Renal pelvis (tissue), 12 donors: ENCODE data around the gene TMEM203. TPM values are rescaled to one million over a fixed set of nuclear protein-coding genes. Genes with fewer than 3 reads are reported as not detected.

Source experiments
- DNase-seq: peaks from one replicate; pipeline ENCODE4 v3.0.0-alpha.2; 2013
- long read RNA-seq, 16 experiments: transcript quantifications; one replicate each; lab custom pipeline, GENCODE V29; 2026
- polyA plus RNA-seq, 3 donors: library from polyadenylated mRNA; unstranded; fragments of 120-200 nt; gene quantifications; one replicate each; pipeline ENCODE4 v1.2.1, GENCODE V29; 2013; ENCODE audit not compliant: insufficient read length in 3 of 3

Gene TMEM203, protein sequence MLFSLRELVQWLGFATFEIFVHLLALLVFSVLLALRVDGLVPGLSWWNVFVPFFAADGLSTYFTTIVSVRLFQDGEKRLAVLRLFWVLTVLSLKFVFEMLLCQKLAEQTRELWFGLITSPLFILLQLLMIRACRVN
- 10 to 100 TPM; 41.9 to 47.5 (median 44.7) TPM for polyA plus RNA-seq
- long read RNA-seq, donor 1, transcript TMEM203-201 (1 exons, 1,557 nt) = major isoform, 49 of 49 reads
- long read RNA-seq, donor 1, partial matches to known transcripts = 0 of 49 reads
- long read RNA-seq, donor 1, other reads (novel, unspliced or antisense) = 0 of 49 reads
- long read RNA-seq, donor 2, transcript TMEM203-201 (1 exons, 1,557 nt) = major isoform, 65 of 65 reads
- long read RNA-seq, donor 2, partial matches to known transcripts = 0 of 65 reads
- long read RNA-seq, donor 2, other reads (novel, unspliced or antisense) = 0 of 65 reads
- long read RNA-seq, donor 3, transcript TMEM203-201 (1 exons, 1,557 nt) = major isoform, 49 of 49 reads
- long read RNA-seq, donor 3, partial matches to known transcripts = 0 of 49 reads
- long read RNA-seq, donor 3, other reads (novel, unspliced or antisense) = 0 of 49 reads
- long read RNA-seq, donor 4, transcript TMEM203-201 (1 exons, 1,557 nt) = major isoform, 62 of 62 reads
- long read RNA-seq, donor 4, partial matches to known transcripts = 0 of 62 reads
- long read RNA-seq, donor 4, other reads (novel, unspliced or antisense) = 0 of 62 reads
- long read RNA-seq, donor 5, transcript TMEM203-201 (1 exons, 1,557 nt) = major isoform, 27 of 27 reads
- long read RNA-seq, donor 5, partial matches to known transcripts = 0 of 27 reads
- long read RNA-seq, donor 5, other reads (novel, unspliced or antisense) = 0 of 27 reads
- long read RNA-seq, donor 6, transcript TMEM203-201 (1 exons, 1,557 nt) = major isoform, 49 of 49 reads
- long read RNA-seq, donor 6, partial matches to known transcripts = 0 of 49 reads
- long read RNA-seq, donor 6, other reads (novel, unspliced or antisense) = 0 of 49 reads
- long read RNA-seq, donor 7, transcript TMEM203-201 (1 exons, 1,557 nt) = major isoform, 65 of 65 reads
- long read RNA-seq, donor 7, partial matches to known transcripts = 0 of 65 reads
- long read RNA-seq, donor 7, other reads (novel, unspliced or antisense) = 0 of 65 reads
- long read RNA-seq, donor 8, transcript TMEM203-201 (1 exons, 1,557 nt) = major isoform, 22 of 22 reads
- long read RNA-seq, donor 8, partial matches to known transcripts = 0 of 22 reads
- long read RNA-seq, donor 8, other reads (novel, unspliced or antisense) = 0 of 22 reads
- long read RNA-seq, donor 9, transcript TMEM203-201 (1 exons, 1,557 nt) = major isoform, 80 of 80 reads
- long read RNA-seq, donor 9, partial matches to known transcripts = 0 of 80 reads
- long read RNA-seq, donor 9, other reads (novel, unspliced or antisense) = 0 of 80 reads
- long read RNA-seq, donor 10, transcript TMEM203-201 (1 exons, 1,557 nt) = major isoform, 43 of 43 reads
- long read RNA-seq, donor 10, partial matches to known transcripts = 0 of 43 reads
- long read RNA-seq, donor 10, other reads (novel, unspliced or antisense) = 0 of 43 reads
- long read RNA-seq, donor 11, transcript TMEM203-201 (1 exons, 1,557 nt) = major isoform, 38 of 38 reads
- long read RNA-seq, donor 11, partial matches to known transcripts = 0 of 38 reads
- long read RNA-seq, donor 11, other reads (novel, unspliced or antisense) = 0 of 38 reads
- long read RNA-seq, donor 12, transcript TMEM203-201 (1 exons, 1,557 nt) = major isoform, 84 of 84 reads
- long read RNA-seq, donor 12, partial matches to known transcripts = 0 of 84 reads
- long read RNA-seq, donor 12, other reads (novel, unspliced or antisense) = 0 of 84 reads
- long read RNA-seq, donor 13, transcript TMEM203-201 (1 exons, 1,557 nt) = major isoform, 29 of 29 reads
- long read RNA-seq, donor 13, partial matches to known transcripts = 0 of 29 reads
- long read RNA-seq, donor 13, other reads (novel, unspliced or antisense) = 0 of 29 reads
- long read RNA-seq, donor 14 = 0 reads
- long read RNA-seq, donor 15, transcript TMEM203-201 (1 exons, 1,557 nt) = major isoform, 63 of 63 reads
- long read RNA-seq, donor 15, partial matches to known transcripts = 0 of 63 reads
- long read RNA-seq, donor 15, other reads (novel, unspliced or antisense) = 0 of 63 reads
- long read RNA-seq, donor 16, transcript TMEM203-201 (1 exons, 1,557 nt) = major isoform, 69 of 69 reads
- long read RNA-seq, donor 16, partial matches to known transcripts = 0 of 69 reads
- long read RNA-seq, donor 16, other reads (novel, unspliced or antisense) = 0 of 69 reads

- DNase-seq = peak; percentile 90
Observed at GRCh38 chr9:137205126-137206069, at the start of gene TMEM203, which contains the start of gene NDOR1. Gene TMEM203 (minus strand): TSS chr9:137205648. CDS start chr9:137205414, 234 bp downstream. Gene NDOR1 (plus strand): TSS chr9:137205700. CDS start chr9:137205778, 78 bp downstream.

GRCh38 chr9:137254624-137255447 lies 49.4 kb upstream of the TMEM203 start, which contains the start of gene NELFB:
Gene NELFB (plus strand): TSS chr9:137255327.
- peak; percentile 88 for DNase-seq

DNA sequence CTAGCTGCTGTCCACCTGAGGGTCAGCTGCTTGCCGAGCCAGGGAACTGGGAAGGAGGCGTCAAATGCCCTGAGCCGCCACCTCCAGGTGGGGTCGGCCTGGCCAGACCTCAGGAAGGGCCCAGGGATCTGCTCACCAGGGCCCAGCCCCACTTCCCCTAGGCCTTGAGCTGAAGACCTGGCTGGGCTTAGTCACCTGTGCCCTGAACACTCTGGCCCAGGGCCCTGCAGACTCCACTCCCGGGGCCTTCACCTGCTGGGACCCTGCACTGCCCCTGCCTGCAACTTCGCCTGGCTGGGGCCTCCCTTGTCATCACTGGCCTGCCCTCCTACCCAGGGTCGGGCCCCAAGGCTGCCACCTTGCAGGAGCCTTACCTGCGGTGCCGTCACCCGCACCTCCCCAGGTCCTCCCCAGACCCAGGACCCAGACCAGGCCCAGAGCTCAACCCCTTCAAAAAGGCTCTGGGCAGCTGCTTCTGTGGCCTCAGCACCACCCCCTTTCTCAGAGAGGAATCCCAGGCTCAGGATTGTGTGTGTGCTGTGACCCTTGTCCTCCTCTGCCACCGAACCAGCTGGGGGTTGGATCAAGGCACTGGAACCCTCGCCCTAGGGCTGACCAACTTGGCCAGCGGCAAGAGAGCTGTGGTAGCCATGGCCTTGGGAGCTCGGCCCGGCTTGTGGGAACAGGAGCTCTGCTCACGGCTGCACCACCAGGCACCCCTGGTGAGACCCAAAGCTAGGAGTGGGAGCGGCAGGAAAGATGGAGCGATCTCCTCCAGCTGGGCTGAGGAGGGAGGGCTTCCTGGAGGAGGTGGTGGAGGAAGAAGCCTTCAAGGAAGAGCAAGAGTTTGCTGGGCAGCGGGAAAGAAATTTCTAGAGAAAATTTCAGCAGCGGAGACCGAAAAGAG lies 48.5 kb upstream of the TMEM203 start:
- DNase-seq = no peak

- DNase-seq = no peak
Observed at GRCh38 chr9:137252555-137253506, 47.4 kb upstream of the TMEM203 start.

DNA sequence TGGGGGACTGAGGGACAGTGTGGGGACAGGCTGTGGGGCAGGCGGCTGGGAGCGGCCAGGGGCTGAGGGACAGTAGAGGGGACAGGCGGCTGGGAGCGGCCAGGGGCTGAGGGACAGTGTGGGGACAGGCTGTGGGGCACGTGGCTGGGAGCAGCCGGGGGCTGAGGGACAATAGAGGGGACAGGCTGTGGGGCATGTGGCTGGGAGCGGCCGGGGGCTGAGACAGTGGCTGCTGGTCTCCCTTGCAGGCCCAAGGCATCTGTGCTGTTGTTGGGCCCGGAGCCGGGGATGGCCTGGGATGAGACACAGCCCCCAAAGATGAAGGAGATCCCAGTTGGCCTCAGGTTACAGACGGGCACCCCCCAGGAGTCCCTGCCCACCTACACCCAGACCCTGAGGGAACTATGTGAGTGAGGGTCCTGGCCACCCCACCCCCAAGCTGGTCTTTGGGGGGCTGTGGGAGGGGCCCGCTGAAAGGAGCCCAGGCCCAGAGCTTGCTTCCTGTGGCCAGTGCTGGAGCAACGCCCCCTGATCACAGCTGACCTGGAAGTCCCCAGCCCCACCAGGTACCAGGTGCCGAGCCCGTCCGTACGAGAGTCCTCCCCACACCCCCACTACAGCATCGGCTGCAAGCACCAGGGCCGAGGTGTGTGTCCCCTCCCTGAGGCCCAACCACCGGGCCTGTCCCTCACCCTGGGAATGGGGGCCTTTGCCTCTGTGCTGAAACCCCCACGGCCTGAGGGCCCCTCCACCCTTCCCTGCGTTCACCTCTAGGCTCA lies 46.2 kb upstream of the TMEM203 start:
- no peak for DNase-seq

DNA sequence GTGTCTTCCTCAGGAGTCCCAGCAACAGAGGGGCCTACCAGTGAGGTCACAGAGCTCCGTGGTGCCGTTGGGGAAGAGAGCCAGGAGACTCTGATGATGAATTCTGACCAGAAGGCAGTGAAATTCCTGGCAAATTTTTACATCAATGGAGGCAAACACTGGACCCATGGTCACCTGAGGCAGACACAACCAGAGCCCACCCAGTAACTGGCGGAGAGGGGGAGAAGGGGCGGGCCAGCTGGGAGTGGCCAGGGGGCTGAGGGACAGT lies 45.7 kb upstream of the TMEM203 start, which contains the start of gene STPG3:
STPG3 (plus strand) TSS at position 93 of the 268 bp plus-strand sequence; CDS start at position 94, 1 bp downstream.
- DNase-seq = no peak

- DNase-seq = no peak
Observed at GRCh38 chr9:137250329-137251193, 45.1 kb upstream of the TMEM203 start.

GRCh38 chr9:137247916-137248175 lies 42.4 kb upstream of the TMEM203 start:
- DNase-seq = no peak

- DNase-seq = no peak
Observed at GRCh38 chr9:137247135-137247915, 41.9 kb upstream of the TMEM203 start.

- DNase-seq = no peak
Observed at GRCh38 chr9:137245450-137246421, 40.3 kb upstream of the TMEM203 start.
